ENCODE data around the gene ALG2. TPM values are rescaled to one million over a fixed set of nuclear protein-coding genes. Genes with fewer than 3 reads are reported as not detected.

ALG2 gene
- polyA plus RNA-seq, 1 donor from 2014 or later: 15.8 TPM

DNA sequence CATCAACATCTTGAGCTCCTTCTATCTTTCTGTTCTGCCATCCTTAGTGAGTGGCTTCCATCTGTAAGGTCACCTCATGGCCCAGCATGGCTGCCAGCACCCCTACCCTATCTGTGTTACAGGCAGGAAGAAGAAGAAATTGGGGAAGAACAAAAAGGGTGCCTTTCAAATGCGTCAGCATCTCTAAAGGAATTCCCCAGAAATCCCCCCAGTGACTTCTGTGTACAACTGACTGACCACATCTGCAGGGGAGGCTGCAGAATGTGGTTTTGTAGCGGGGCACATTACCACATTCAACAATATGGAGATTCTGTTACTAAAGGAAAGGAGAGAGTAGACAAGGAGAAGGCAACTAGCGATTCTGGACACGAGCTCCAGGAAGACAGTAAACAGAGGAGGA, 40.1 kb downstream of the ALG2 start:
- TF ChIP-seq TAF1 (IDR thresholded peaks at IDR 0.05; ENCODE audit: low read depth) (no peak), MXI1 (conservative IDR thresholded peaks at IDR 0.05; ENCODE audit: poor library complexity, severe bottlenecking) (no peak), EZH2 (IDR thresholded peaks at IDR 0.05; ENCODE audit: borderline replicate concordance, insufficient read depth, low read length, poor library complexity, severe bottlenecking) (no peak), SMC3 (conservative IDR thresholded peaks at IDR 0.05; ENCODE audit: poor library complexity) (no peak), EP300 (conservative IDR thresholded peaks at IDR 0.05; ENCODE audit: poor library complexity, severe bottlenecking) (no peak), RAD21 (conservative IDR thresholded peaks at IDR 0.05) (no peak)
- TF ChIP-seq, protein P1, sequence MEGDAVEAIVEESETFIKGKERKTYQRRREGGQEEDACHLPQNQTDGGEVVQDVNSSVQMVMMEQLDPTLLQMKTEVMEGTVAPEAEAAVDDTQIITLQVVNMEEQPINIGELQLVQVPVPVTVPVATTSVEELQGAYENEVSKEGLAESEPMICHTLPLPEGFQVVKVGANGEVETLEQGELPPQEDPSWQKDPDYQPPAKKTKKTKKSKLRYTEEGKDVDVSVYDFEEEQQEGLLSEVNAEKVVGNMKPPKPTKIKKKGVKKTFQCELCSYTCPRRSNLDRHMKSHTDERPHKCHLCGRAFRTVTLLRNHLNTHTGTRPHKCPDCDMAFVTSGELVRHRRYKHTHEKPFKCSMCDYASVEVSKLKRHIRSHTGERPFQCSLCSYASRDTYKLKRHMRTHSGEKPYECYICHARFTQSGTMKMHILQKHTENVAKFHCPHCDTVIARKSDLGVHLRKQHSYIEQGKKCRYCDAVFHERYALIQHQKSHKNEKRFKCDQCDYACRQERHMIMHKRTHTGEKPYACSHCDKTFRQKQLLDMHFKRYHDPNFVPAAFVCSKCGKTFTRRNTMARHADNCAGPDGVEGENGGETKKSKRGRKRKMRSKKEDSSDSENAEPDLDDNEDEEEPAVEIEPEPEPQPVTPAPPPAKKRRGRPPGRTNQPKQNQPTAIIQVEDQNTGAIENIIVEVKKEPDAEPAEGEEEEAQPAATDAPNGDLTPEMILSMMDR (IDR thresholded peaks at IDR 0.05; ENCODE audit: poor library complexity, severe bottlenecking): no peak
- Histone ChIP-seq H3K9ac (ENCODE audit: low read length) (no peak overlapping the region), H3K27ac (ENCODE audit: low read length) (no peak overlapping the region), H2AFZ (ENCODE audit: low read depth, low read length) (no peak overlapping the region), H3K4me2 (ENCODE audit: low read length) (no peak overlapping the region), H3K27me3 (ENCODE audit: insufficient read depth, low read depth, low read length) (no peaks in the 10 kb centered on the region), H3K9me3 (ENCODE audit: low read length) (no peaks in the 10 kb centered on the region), H3K4me3 (ENCODE audit: low read length) (no peak overlapping the region), H4K20me1 (ENCODE audit: insufficient read depth) (no peaks in the 10 kb centered on the region), H3F3A (ENCODE audit: insufficient read depth, low read length, poor library complexity, severe bottlenecking) (no peaks in the 10 kb centered on the region), H3K79me2 (replicated peaks; ENCODE audit: insufficient read depth, low read length) (no peaks in the 10 kb centered on the region), H3K36me3 (ENCODE audit: insufficient read depth, low read length) (no peaks in the 10 kb centered on the region), H3K9me2 (ENCODE audit: insufficient read depth, low read length) (no peaks in the 10 kb centered on the region)

DNA sequence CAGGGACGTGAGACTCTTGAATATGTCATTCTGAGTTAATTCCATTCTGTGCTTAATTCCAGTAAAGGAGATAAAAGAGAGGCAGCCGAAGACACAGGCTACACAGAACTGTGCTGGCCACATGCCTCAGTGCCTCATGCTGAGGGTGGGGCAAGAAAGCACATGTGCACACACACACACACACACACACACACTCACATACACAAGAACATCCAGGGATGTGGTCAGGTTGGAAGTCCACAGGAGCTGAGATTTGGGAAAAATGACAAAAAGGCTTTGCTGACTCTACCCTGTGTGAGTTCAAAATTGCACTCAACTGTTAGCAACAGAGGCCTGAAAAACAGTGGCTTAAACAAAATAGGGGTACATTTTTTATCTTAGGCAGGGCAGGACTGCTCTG, 40.5 kb downstream of the ALG2 start:
- Histone ChIP-seq H3K9me3 (ENCODE audit: low read length) (no peaks in the 10 kb centered on the region), H3F3A (ENCODE audit: insufficient read depth, low read length, poor library complexity, severe bottlenecking) (no peaks in the 10 kb centered on the region), H3K36me3 (ENCODE audit: insufficient read depth, low read length) (no peaks in the 10 kb centered on the region), H3K9me2 (ENCODE audit: insufficient read depth, low read length) (no peaks in the 10 kb centered on the region), H3K4me3 (ENCODE audit: low read length) (no peak overlapping the region), H2AFZ (ENCODE audit: low read depth, low read length) (no peak overlapping the region), H3K4me2 (ENCODE audit: low read length) (no peak overlapping the region), H3K79me2 (replicated peaks; ENCODE audit: insufficient read depth, low read length) (no peaks in the 10 kb centered on the region), H3K9ac (ENCODE audit: low read length) (no peak overlapping the region), H3K27me3 (ENCODE audit: insufficient read depth, low read depth, low read length) (no peaks in the 10 kb centered on the region), H3K27ac (ENCODE audit: low read length) (no peak overlapping the region), H4K20me1 (ENCODE audit: insufficient read depth) (no peaks in the 10 kb centered on the region)
- no peak for TF ChIP-seq POLR2AphosphoS5 (IDR thresholded peaks at IDR 0.05)
- no peak for TF ChIP-seq SMC3 (conservative IDR thresholded peaks at IDR 0.05; ENCODE audit: poor library complexity)
- TF ChIP-seq EP300 (conservative IDR thresholded peaks at IDR 0.05; ENCODE audit: poor library complexity, severe bottlenecking): no peak
- TF ChIP-seq EZH2 (IDR thresholded peaks at IDR 0.05; ENCODE audit: borderline replicate concordance, insufficient read depth, low read length, poor library complexity, severe bottlenecking): no peak
- TF ChIP-seq, protein P2, sequence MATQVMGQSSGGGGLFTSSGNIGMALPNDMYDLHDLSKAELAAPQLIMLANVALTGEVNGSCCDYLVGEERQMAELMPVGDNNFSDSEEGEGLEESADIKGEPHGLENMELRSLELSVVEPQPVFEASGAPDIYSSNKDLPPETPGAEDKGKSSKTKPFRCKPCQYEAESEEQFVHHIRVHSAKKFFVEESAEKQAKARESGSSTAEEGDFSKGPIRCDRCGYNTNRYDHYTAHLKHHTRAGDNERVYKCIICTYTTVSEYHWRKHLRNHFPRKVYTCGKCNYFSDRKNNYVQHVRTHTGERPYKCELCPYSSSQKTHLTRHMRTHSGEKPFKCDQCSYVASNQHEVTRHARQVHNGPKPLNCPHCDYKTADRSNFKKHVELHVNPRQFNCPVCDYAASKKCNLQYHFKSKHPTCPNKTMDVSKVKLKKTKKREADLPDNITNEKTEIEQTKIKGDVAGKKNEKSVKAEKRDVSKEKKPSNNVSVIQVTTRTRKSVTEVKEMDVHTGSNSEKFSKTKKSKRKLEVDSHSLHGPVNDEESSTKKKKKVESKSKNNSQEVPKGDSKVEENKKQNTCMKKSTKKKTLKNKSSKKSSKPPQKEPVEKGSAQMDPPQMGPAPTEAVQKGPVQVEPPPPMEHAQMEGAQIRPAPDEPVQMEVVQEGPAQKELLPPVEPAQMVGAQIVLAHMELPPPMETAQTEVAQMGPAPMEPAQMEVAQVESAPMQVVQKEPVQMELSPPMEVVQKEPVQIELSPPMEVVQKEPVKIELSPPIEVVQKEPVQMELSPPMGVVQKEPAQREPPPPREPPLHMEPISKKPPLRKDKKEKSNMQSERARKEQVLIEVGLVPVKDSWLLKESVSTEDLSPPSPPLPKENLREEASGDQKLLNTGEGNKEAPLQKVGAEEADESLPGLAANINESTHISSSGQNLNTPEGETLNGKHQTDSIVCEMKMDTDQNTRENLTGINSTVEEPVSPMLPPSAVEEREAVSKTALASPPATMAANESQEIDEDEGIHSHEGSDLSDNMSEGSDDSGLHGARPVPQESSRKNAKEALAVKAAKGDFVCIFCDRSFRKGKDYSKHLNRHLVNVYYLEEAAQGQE (IDR thresholded peaks at IDR 0.05; ENCODE audit: borderline replicate concordance): no peak
- TF ChIP-seq, protein P1 (IDR thresholded peaks at IDR 0.05; ENCODE audit: poor library complexity, severe bottlenecking): no peak
- no peak for TF ChIP-seq MXI1 (conservative IDR thresholded peaks at IDR 0.05; ENCODE audit: poor library complexity, severe bottlenecking)
- no peak for TF ChIP-seq RAD21 (conservative IDR thresholded peaks at IDR 0.05)
- TF ChIP-seq TAF1 (IDR thresholded peaks at IDR 0.05; ENCODE audit: low read depth): no peak
